HG02938 (cell line): ENCODE results near the gene PITX2.

Source experiments
- ATAC-seq: cut with Tn5 transposase; IDR thresholded peaks from one replicate; pipeline ENCODE4 v1.9.1; 2021; ENCODE audit warnings: mild to moderate bottlenecking, moderate library complexity; ENCODE audit not compliant: unreplicated experiment

PITX2 gene

GRCh38 chr4:110636680-110637407 lies 14.0 kb upstream of the PITX2 start:
- ATAC-seq, result no peak

GRCh38 chr4:110636171-110636679 lies 13.3 kb upstream of the PITX2 start:
- ATAC-seq, result no peak

- no peak for ATAC-seq
Observed at GRCh38 chr4:110635163-110635865, 12.4 kb upstream of the PITX2 start.

- ATAC-seq, result no peak
Observed at GRCh38 chr4:110634350-110635162, 11.7 kb upstream of the PITX2 start.

GRCh38 chr4:110633358-110634341 lies 10.8 kb upstream of the PITX2 start:
- ATAC-seq, result no peak

GRCh38 chr4:110632506-110633357 lies 9.9 kb upstream of the PITX2 start:
- ATAC-seq, result no peak

GRCh38 chr4:110631584-110632505 lies 9.0 kb upstream of the PITX2 start:
- ATAC-seq, result peak; percentile 97

- ATAC-seq, result no peak
Observed at GRCh38 chr4:110630688-110631402, 8.0 kb upstream of the PITX2 start.

GRCh38 chr4:110629780-110630687 lies 7.2 kb upstream of the PITX2 start:
- ATAC-seq, result no peak

GRCh38 chr4:110629214-110629754 lies 6.4 kb upstream of the PITX2 start:
- ATAC-seq, result no peak

- no peak for ATAC-seq
Observed at GRCh38 chr4:110628663-110629213, 5.9 kb upstream of the PITX2 start.

- ATAC-seq, result no peak
Observed at GRCh38 chr4:110627977-110628662, 5.2 kb upstream of the PITX2 start.

GRCh38 chr4:110626532-110627153 lies 3.8 kb upstream of the PITX2 start:
- no peak for ATAC-seq

- no peak for ATAC-seq
Observed at GRCh38 chr4:110625576-110626257, 2.8 kb upstream of the PITX2 start.
